Measurements from ENCODE around the gene TEX13B. TPM values are rescaled to one million over a fixed set of nuclear protein-coding genes. Genes with fewer than 3 reads are reported as not detected.
"Not testable (repeated sequence)": the region's sequence is repeated elsewhere in the genome, so short reads cannot be mapped to it uniquely, and the experiment has no call there.

TEX13B gene, protein sequence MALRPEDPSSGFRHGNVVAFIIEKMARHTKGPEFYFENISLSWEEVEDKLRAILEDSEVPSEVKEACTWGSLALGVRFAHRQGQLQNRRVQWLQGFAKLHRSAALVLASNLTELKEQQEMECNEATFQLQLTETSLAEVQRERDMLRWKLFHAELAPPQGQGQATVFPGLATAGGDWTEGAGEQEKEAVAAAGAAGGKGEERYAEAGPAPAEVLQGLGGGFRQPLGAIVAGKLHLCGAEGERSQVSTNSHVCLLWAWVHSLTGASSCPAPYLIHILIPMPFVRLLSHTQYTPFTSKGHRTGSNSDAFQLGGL
- not detected in 2 replicates for total RNA-seq (2014; rRNA removed; shearing (Covaris generic))

DNA sequence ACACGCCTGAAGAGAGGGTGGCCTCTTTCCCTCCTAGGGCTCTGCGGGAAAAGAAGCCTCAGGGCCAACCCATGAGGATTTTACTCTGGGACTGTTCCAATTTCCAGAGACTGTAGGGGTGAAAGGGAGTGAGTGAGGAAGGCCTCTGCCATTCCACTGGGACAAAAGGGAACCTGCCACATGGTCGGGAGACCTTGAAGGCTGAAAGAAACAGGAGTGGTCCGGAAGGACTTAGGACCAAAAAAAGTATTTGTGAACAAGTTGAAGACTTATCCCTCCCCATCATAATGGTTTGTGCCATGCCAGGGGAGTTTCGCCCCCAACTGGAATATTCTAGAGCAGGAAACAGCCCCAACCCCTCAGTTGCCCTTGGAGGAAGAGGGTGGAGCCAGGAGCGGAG is at the start of gene TEX13B:
TEX13B (minus strand) TSS at position 15 of the 400 bp plus-strand sequence. CDS start 243 bp downstream, outside the sequence.
- DNase-seq (ENCODE audit: low spot score), result no peak

DNA sequence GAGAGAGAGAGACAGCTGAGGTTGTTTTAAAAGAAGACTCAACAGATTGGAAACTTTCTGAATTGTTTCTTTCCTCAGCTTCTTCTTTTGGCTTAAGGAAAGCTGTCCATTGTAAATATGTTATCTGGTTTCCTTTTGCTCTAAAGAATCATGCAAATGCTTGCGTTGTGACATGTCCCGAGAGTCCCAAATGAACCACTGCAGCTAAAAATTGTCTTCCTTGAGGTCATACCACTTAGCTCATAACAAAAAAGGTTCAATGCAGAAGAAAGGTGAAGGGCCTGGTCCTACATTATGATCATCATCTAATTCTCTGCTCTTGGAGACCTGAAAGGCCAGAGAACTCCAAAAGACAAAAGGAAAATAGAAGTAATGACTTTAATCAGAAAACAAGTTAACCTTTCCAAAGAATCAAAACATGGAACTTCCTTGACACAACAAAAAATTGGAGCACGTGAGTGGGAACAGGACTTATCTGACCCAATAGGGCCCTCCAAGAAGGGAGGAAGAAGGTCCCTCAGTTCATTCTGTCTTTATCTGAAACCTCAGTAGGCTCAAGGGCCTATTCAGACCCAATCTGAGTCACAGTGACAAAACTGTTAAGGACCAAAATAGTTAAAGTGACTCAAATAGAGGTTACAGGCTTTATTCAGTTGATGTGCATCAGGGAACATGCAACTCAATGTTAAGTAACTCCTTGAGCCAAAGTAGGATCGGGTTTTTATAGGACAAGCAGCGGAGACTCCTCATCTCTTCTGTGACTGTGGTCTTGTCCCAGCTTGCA is 48.0 kb upstream of the TEX13B start:
- DNase-seq (ENCODE audit: low spot score), result no peak

DNA sequence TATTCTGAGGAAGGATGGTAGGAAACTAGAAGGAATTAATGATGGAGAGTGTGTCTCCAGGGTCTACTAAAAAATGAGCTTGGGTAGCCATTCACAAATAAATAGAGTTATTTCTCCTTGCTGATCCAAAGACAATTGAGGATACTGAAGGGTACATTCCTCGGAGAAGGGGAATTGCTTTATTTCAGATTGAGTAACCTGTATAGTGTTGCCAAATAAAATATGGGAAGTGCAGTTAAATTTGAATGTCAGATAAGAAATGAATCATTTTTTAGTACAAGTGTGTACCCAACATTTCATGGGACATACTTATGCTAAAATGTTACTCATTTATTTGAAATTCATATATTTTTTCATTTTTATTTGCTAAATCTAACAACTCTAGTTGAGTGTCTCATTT is 46.7 kb upstream of the TEX13B start:
- no peak for DNase-seq (ENCODE audit: low spot score)

DNA sequence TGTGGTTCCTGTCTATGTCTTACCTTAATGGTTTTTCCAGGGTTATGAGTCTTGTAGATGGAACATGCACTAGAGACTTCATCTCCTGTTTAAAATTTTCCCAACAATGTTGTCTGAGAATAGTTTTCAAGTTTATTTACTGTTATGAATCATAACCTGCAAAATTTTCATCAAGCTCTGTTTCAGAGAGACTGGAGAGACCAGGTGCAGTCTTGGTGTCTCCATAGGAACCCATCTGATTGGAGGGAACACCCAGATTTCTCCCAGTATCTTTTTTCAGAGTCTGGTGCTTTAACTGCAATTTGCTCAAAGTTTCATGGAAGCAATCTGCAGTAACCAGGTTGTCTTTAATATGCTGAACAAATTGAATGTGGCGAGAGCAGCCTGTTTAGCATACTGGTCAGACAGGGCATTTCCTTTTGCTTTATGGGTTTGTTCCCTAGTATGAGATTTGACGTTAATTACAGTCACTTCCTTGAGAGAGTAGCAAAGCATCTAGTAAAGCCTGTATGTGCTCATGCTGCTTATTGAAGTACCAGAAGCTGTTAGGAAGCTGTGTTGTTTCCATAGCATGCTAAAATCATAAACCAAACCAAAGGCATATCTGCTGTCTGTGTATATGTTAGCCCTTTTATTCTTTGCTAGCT is 43.9 kb upstream of the TEX13B start:
- peak; percentile 48 for DNase-seq (ENCODE audit: low spot score)

DNA sequence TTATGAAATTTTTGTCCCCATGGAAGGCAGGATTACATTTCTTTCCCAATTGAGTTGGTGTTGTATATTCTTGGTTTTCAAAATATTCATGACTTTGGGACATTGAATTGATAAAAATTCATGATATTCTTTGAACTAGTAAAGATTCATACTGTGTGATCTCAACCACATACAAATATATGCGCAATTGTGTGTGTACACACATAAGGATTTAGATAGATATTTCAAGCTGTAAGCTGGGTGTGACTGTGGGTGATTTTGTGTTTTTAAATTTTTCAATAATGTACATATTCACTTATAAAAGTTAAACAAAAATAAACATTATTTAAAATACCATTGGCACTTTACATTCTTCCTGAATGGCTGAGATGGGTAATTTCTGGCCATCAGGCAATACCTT is 43.2 kb upstream of the TEX13B start:
- no peak for DNase-seq (ENCODE audit: low spot score)

DNA sequence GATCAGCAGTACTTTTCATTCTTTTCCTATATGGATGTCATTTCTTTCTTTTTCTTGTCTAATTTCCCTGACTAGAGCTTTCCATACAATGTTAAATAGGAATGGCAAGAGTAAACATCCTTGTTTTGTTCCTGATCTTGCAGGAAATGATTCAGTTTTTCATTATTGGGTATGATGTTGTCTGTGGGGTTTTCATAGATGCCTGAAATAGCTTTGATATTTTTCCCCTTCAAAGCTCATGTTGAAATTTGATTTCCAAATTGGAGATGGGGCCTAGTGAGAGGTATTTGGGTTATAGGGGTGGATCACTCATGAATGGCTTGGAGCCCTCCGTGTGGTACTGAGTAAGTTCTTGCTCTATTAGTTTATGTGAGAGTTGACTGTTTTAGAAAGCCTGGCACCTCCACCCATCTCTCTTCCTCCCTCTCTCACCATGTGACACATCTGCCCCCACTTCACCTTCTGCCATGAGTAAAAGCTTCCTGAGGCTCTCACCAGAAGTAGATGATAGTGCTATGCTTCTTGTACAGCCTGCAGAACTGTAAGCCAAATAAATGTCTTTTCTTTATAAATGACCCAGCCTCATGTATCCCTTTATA is 40.4 kb upstream of the TEX13B start:
- DNase-seq (ENCODE audit: low spot score), result no peak

DNA sequence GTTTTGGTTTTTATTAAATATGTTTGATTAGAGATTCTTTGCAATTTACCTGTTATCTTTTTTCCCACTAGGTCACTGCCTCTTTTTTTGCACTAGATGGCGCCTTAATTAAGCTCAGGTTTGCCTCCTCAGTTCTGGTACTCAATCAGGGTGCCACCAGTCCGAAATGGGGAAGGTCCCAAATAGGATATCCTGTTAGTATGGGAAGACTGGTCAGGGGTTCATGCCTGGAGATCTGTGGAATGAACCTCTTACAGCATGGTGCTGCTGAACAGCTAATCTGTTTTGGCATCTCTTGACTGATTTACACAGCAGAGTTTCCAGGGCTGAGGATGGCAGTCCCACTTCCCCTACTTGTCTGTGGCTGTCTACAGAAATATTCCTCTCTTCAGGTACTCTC is 38.5 kb upstream of the TEX13B start:
- peak; percentile 44 for DNase-seq (ENCODE audit: low spot score)

DNA sequence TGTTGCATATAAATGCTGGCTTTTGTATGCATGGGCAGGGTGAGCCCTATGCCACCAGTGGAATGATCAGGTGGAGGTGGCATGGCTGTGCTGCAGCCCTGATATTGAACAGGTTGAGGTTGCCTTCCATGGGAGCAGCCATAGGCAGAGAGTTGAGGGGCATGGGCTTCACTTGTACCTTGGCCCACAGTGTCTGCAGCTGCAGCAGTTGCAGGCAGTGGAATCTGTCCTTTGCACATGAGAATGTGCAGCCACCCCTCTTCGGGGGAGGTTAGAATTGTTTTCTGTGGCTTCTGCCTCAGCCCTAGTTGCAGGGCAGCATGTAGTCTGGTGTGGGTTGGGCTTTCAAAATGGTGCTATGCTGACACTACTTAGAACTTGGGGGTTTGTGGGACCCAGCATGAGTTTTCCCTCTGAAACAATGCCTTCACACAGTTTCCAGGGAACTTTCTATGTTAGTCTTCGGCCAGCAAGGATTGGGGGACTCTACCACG is 37.3 kb upstream of the TEX13B start:
- no peak for DNase-seq (ENCODE audit: low spot score)

DNA sequence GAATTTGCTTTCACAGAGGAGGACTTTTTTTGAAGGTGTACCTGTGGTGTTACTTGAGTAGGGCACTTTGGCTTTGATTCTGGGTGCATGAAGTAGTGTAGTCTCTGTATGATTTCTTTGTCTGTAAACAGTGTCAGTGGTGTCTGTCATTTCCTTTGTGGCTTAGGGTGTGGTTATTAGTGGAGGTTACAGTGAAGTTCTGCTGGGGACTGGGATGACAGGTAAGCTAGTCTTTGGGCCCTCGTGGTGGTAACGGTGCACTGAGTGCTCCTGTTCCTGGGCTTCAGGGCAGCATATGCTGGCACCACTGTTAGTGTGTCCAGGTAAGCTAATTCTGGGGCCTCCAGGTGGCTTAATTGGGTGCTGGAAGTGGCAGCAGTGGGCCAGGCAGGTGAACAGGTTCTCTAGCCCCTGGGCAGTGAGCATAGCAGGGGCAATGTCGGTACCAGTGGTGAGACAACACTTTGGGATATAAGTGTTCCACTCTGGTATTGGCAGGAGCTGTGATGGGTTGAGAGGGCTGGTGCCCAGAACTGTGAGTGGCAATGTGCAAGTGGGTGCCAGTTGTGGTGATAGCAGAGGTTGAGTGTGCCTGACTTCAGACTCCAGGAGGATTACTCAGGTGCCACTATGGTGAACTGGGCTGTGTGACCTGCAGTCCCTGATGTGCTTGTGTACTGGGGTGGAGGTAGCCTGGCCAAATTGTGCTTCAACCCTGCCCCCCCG is 36.6 kb upstream of the TEX13B start:
- DNase-seq (ENCODE audit: low spot score), result no peak

DNA sequence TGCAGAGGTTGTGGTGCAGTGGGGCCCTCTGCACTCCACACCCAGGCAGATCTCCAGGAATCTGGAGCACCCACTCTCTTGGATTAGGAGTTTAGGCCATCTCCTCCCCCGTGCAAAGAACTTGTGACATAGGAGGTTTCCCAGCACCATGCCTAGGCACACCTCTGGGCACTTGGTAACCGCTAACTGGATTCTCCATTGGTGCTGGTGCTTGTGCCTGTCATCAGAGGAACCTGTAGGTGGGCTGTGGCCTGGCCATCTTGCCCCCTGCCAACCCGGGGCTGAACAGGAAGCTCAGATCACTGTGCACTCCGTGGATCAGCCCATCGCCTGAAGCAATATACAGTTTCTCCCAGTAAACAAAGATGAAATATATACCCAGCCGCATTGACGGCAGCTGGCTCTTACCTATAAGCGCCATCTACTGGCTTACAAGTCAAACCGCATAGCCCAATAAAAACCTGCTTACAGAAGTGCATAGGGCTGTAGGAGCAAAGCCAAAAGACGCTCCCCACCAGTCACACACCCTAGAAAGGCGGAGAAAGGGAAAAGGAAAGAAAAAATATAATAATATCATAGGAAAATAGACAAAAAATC is 19.1 kb upstream of the TEX13B start:
- peak; percentile 49 for DNase-seq (ENCODE audit: low spot score)

DNA sequence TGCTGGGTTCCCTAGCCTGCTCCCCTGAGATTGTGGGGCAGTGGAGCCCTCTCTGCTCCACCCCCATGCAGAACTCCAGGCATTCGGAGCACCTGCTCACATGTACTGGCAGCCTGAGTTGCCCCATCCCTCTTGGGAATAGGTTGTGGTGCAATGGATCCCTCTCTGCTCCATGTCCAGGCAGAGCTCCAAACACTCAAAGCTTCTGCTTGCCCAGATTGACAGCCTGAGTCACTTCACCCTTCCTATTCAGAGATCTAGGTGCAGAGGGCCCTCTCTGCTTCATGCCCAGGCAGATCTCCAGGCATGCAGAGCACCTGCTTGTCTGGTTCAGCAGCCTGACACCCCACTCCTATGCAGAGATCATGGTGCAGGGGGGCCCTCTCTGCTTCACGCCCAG is 18.6 kb upstream of the TEX13B start:
- no peak for DNase-seq (ENCODE audit: low spot score)

DNA sequence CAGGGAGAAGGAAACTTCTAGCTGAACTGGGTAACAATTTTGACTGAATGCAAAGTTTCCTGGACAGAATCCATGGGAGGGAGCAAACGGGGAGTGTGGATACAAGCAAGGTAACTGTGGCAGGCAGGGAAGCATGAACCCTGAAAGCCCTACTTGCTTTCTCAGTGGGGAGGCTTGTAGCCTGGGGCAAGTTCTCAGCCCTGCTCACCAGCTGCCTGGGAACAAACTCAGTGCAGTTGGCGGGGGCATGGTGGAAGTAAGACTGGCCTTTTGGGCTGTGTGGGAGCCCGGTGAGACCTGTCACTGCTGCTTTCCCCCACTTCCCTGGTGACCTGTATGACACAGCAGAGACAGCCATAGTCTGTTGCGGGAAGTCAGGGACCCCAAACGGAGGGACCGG is 14.0 kb upstream of the TEX13B start:
- no peak for DNase-seq (ENCODE audit: low spot score)

DNA sequence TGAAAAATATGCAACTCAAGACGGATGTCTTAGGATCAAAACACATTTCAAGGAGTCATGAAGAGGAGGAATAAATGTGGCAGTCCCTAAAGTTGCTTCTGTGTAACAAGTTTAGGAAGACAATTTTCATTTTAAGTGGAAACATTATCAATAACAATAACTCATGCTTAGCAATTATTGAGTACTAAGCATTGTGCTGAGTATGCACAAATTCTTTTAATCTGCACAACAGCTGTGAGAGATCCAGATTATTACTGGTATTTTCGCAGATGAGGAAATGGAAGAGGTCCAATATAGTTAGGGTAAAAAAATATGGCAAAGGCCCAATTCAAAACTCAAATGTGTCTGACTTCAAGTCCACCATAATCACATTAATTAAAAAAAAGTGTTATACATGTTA is 2.9 kb upstream of the TEX13B start:
- DNase-seq (ENCODE audit: low spot score), result no peak

DNA sequence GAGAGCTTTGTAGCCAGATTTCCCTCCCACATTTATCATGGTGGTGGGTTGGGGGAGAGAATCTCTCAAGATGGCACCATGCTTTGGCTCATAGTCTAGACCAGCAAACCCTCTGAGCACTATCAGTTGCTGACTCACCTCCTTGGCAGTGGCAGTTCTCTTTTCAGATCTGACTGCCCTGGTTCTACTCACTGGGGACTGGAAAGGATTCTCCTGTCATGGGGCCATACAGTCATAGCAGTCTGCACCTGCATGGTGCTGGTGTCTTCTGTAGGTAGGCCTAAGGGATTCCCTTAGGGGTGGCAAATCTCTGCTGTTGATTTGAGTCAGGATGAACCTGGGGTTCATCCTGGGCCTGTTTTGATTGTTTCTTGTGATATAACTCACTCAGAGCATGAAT is 2.6 kb downstream of the TEX13B start:
- no peak for DNase-seq (ENCODE audit: low spot score)

DNA sequence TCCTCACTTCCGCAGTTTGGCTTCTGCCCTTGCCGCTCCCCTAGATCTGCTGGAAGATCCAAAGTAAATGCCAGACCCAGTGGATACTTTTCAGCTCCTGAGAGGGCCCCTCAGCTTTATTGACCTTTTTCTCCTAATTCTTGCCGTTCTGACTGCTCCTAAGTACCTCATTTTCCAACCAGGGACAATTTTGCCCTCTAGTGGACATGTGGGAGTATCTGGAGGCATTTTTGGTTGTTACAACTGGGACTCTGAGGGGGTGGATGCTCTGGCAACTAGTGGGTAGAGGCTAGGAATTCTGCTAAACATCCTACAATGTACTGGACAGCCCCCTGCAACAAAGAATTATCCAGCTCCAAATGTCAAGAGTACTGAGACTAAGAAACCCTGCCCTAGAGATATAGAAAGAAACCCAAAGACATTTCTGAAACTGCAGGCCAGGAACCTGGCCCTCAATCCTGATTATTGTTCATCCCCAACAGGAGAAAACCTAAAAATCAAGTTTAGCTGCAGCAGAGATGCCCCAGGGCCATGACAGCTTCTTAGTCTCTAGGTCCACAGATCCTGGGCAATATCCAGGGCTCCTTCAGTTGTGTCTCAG is 3.4 kb downstream of the TEX13B start:
- peak; percentile 59 for DNase-seq (ENCODE audit: low spot score)

DNA sequence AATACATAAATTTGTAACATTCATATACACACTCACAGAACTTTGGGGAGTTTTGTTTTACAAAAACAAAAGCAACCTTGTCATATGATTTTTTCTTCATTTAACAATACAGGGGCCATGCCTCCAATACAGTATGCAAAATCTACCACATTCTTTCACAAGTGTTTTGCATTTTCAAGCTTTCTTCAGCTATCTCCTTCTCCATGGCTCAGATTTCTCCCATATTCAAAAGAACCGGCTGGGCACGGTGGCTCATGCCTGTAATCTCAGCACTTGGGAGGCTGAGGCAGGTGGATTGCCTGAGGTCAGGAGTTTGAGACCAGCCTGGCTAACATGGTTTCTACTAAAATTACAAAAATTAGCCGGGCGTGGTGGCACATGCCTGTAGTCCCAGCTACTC is 4.1 kb downstream of the TEX13B start:
- DNase-seq (ENCODE audit: low spot score), result no peak

DNA sequence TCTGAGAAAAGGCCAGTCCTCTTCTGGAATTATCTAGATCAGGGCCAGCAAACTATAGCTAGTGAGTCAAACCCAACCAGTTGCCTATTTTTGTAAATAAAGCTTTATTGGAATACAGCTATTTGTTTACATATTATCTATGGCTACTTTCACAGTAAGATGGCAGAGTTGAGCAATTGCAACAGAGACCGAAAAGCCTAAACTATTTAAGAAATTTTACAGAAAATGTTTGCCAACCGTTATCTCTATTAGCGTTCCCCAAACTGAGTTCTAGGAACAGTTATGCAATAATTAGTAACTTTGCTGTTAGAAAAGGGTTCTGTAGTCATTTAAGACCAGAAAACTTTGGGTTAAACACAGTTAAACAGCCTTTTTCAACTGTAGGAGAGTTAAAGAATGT is 10.5 kb downstream of the TEX13B start:
- no peak for DNase-seq (ENCODE audit: low spot score)

DNA sequence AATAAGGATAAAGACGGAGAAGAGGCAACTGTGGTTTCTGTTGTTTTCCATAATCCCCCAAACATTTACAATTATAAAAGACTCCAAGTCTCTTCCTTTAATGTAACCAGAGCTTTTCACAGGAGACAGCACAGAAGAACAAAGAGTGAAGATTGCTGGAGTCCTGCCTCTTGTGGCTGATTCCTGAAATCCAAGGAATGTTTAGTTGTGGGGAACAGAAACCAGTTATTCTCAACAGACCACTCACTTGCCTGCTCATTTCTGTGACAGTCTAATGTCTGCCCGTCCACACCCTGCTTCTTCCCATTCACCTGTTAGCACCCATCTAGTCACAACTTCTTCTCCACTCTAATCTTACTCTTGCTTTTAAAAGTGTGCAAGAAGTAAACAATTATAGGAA is 12.1 kb downstream of the TEX13B start:
- no peak for DNase-seq (ENCODE audit: low spot score)

DNA sequence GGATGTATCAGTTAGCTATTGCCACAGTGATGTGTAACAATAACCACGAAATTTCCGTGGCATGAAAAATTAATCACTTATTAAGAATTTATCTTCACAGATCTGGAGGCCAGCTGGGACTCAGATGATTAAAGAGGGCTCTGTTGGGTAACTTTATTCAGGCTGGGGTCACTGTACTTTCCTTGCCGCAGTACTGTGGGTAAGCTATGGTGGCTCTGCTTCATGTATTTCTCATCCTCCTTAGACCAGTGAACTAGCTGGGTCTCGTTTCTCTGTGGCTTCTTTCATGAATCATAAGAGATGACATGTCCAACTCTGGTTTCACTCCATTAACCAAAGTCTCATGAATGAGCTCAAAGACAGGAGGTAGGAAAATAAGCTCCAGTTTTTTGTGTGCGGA is 13.5 kb downstream of the TEX13B start:
- no peak for DNase-seq (ENCODE audit: low spot score)

DNA sequence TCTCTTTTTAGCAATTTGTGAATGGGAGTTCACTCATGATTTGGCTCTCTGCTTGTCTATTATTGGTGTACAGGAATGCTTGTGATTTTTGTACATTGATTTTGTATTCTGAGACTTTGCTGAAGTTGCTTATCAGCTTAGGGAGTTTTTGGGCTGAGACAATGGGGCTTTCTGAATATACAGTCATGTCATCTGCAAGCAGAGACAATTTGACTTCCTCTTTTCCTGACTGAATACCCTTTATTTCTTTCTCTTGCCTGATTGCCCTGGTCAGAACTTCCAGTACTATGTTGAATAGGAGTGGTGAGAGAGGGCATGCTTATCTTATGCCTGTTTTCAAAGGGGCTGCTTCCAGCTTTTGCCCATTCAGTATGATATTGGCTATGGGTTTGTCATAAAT is 26.8 kb downstream of the TEX13B start:
- DNase-seq (ENCODE audit: low spot score), result not testable (repeated sequence)

DNA sequence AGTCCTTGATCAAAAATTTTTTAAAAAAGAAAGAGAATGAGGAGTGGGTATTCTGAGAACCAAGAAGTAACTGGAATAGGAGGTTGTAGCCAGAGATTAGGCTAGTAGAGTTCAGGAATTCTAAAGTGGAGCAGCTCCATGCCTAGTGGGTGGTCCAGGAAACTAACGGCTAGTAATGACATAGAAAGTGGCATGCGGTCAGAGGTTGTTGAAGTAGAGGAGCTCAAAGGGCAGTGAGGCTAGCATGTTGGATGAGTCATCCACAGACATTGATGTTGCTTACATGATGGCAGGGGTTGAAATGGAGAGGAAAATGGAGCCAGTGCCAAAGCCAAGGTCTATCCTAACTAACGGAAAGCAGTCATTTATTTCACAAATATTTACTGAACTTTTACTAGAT is 42.1 kb downstream of the TEX13B start:
- no peak for DNase-seq (ENCODE audit: low spot score)
